GM12801 (cell line): ENCODE measurements around the gene OMP.

Source experiments
- CTCF ChIP-seq: IDR thresholded peaks from one replicate; pipeline ENCODE4 v1.5.1; 2011; ENCODE audit warnings: control low read depth; ENCODE audit not compliant: insufficient read length; ENCODE audit errors: extremely low read depth

Gene OMP

GRCh38 chr11:77136784-77137420, 34.3 kb downstream of the OMP start:
- no peak for TF ChIP-seq CTCF

- no peak for TF ChIP-seq CTCF
These were observed 34.8 kb downstream of the OMP start for GRCh38 chr11:77137421-77137820.

- TF ChIP-seq CTCF: no peak
These were observed 35.5 kb downstream of the OMP start for GRCh38 chr11:77138106-77138649.

- TF ChIP-seq CTCF: no peak
These were observed 36.6 kb downstream of the OMP start for GRCh38 chr11:77139201-77139600.

- no peak for TF ChIP-seq CTCF
These were observed 37.7 kb downstream of the OMP start for GRCh38 chr11:77140231-77140851.

GRCh38 chr11:77141034-77141433, 38.4 kb downstream of the OMP start:
- TF ChIP-seq CTCF: no peak

GRCh38 chr11:77141475-77141874, 38.8 kb downstream of the OMP start:
- TF ChIP-seq CTCF: no peak
